HepG2 (cell line): ENCODE data around the gene SERPINA3. TPM values are rescaled to one million over a fixed set of nuclear protein-coding genes. Genes with fewer than 3 reads are reported as not detected.
A peak's percentile ranks its signal among the peaks of the same experiment; 100 is the strongest.

Source experiments
- BCL6 ChIP-seq: IDR thresholded peaks from 2 replicates; pipeline ENCODE4 v1.6.1; 2016; ENCODE audit warnings: missing genetic modification reagents, missing compliant biosample characterization
- CCDC6 ChIP-seq: sonication (generic); formaldehyde crosslinking; IDR thresholded peaks from 2 replicates; pipeline ENCODE4 v1.8.1; 2022; ENCODE audit warnings: mild to moderate bottlenecking, missing genetic modification reagents, moderate library complexity
- HCFC1 ChIP-seq: fragments of 150-350 bp; IDR thresholded peaks from 2 replicates; pipeline ENCODE4 v1.6.1; 2014; ENCODE audit warnings: low read depth, low read length
- HMG20A ChIP-seq: IDR thresholded peaks from 2 replicates; pipeline ENCODE4 v1.6.1; 2016; ENCODE audit warnings: borderline replicate concordance
- KMT2A ChIP-seq: sonication (generic); formaldehyde crosslinking; IDR thresholded peaks from 2 replicates; pipeline ENCODE4 v1.4.0; 2020; ENCODE audit warnings: missing genetic modification reagents
- MLLT10 ChIP-seq: sonication (generic); formaldehyde crosslinking; IDR thresholded peaks from 2 replicates; pipeline ENCODE4 v1.4.0; 2020; ENCODE audit warnings: missing genetic modification reagents
- POLR2G ChIP-seq: fragments of 200-400 bp; formaldehyde crosslinking; IDR thresholded peaks from 2 replicates; pipeline ENCODE4 v1.6.1; 2018; ENCODE audit warnings: mild to moderate bottlenecking, low read depth, low read length, moderate library complexity
- SATB2 ChIP-seq: sonication (generic); formaldehyde crosslinking; IDR thresholded peaks from 2 replicates; pipeline ENCODE4 v1.5.0; 2020; ENCODE audit warnings: missing genetic modification reagents
- SCMH1 ChIP-seq: sonication (generic); formaldehyde crosslinking; IDR thresholded peaks from 2 replicates; pipeline ENCODE4 v1.9.0; 2021; ENCODE audit warnings: missing genetic modification reagents, mild to moderate bottlenecking, borderline replicate concordance
- polyA plus RNA-seq, 8 experiments: library from polyadenylated mRNA; depleted of rRNA in 3 of 8; stranded (reverse) in 7 of 8; unstranded in 1 of 8; fragments of >200 nt; fragmentation: Illumina TruSeq in 4 of 8; extraction: Trizol in 4 of 8; gene quantifications; 2 replicates each; pipeline versions ENCODE4 v1.2.1 to v1.2.3, GENCODE V29; 2011 to 2016; ENCODE audit warnings: low read depth in 4 of 8, missing spikeins in 1 of 8, mixed read lengths in 1 of 8; ENCODE audit not compliant: insufficient read depth in 1 of 8
- total RNA-seq, 5 experiments: library from RNA; depleted of rRNA; stranded (reverse); fragments of >200 nt; fragmentation: Illumina TruSeq; extraction: Trizol; gene quantifications; 2 replicates each; pipeline ENCODE4 v1.2.3, GENCODE V29; 2016; ENCODE audit warnings: low read depth in 1 of 5
- TF ChIP-seq, protein P1 (sequence below): IDR thresholded peaks from 2 replicates; pipeline ENCODE4 v1.6.1; 2012; ENCODE audit warnings: low read depth, low read length, improper control_type of control experiment
- TF ChIP-seq, protein P2 (sequence below): IDR thresholded peaks from 2 replicates; pipeline ENCODE4 v1.6.1; 2016; ENCODE audit warnings: low read depth
- TF ChIP-seq, protein P3 (sequence below): sonication (generic); formaldehyde crosslinking; IDR thresholded peaks from 2 replicates; pipeline ENCODE4 v1.5.0; 2020; ENCODE audit warnings: missing genetic modification reagents
- TF ChIP-seq, protein P4 (sequence below): sonication (generic); formaldehyde crosslinking; IDR thresholded peaks from 2 replicates; pipeline ENCODE4 v1.5.0; 2020; ENCODE audit warnings: missing genetic modification reagents
- TF ChIP-seq, protein P5 (sequence below): sonication (generic); formaldehyde crosslinking; IDR thresholded peaks from 2 replicates; pipeline ENCODE4 v1.8.1; 2023; ENCODE audit warnings: missing genetic modification reagents, mild to moderate bottlenecking, borderline replicate concordance
- TF ChIP-seq, protein P6 (sequence below): sonication (generic); formaldehyde crosslinking; IDR thresholded peaks from 2 replicates; pipeline ENCODE4 v1.4.0; 2020; ENCODE audit warnings: mild to moderate bottlenecking, missing genetic modification reagents

Gene SERPINA3
- total and polyA plus RNA-seq, 2 of the 13 experiments (the other 11 are each of a cell fraction or from before 2014, with no cell fraction given) = 825 to 2,200 TPM

DNA sequence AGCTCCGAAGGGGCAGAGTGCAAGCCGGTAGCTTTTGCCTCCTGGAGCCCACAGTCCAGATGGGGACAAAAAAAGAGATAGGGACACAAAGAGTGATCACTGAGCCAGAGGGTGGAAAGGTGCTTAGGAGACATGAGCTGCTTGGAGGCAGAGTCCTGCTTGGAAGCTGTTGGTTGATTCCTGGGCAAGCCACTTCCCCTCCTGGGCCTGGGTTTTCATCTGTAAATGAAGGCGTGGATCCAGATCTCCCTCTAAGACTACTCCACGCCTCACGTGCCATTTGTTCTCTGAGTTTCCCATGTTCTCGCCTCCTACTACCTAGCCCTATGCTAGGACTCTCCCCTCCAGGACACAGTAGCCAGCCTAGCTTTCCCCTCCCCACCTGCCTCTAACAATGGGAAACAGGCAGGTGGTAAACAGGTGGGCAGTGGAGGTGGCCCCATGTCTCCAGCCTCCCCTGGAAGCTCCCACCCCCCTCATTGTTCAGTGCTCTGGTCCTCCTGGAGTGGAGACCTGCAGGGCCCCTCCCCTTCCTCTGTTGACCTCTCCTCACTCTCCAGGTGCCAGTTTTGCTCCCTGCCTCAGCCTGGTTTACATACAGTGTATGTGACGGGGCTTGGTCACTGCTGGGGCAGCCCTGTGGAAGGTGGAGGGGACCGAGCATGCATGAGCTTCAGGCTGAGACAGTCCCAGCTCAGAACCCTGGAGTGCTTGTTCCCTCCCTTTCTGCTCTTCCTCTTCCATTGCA, 3.8 kb downstream of the SERPINA3 start (continued):
- TF ChIP-seq, protein P1, sequence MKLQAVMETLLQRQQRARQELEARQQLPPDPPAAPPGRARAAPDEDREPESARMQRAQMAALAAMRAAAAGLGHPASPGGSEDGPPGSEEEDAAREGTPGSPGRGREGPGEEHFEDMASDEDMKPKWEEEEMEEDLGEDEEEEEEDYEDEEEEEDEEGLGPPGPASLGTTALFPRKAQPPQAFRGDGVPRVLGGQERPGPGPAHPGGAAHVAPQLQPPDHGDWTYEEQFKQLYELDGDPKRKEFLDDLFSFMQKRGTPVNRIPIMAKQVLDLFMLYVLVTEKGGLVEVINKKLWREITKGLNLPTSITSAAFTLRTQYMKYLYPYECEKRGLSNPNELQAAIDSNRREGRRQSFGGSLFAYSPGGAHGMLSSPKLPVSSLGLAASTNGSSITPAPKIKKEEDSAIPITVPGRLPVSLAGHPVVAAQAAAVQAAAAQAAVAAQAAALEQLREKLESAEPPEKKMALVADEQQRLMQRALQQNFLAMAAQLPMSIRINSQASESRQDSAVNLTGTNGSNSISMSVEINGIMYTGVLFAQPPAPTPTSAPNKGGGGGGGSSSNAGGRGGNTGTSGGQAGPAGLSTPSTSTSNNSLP = no peak
- TF ChIP-seq, protein P2, sequence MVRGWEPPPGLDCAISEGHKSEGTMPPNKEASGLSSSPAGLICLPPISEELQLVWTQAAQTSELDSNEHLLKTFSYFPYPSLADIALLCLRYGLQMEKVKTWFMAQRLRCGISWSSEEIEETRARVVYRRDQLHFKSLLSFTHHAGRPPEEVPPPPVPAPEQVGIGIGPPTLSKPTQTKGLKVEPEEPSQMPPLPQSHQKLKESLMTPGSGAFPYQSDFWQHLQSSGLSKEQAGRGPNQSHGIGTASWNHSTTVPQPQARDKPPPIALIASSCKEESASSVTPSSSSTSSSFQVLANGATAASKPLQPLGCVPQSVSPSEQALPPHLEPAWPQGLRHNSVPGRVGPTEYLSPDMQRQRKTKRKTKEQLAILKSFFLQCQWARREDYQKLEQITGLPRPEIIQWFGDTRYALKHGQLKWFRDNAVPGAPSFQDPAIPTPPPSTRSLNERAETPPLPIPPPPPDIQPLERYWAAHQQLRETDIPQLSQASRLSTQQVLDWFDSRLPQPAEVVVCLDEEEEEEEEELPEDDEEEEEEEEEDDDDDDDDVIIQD (CRISPR knock-in tag) = no peak
- TF ChIP-seq KMT2A (CRISPR knock-in tag) (no peak), HCFC1 (no peak), MLLT10 (CRISPR knock-in tag) (no peak), BCL6 (no peak), SCMH1 (no peak), CCDC6 (no peak), SATB2 (no peak), HMG20A (no peak), POLR2G (peak; percentile 34)
- TF ChIP-seq, protein P3, sequence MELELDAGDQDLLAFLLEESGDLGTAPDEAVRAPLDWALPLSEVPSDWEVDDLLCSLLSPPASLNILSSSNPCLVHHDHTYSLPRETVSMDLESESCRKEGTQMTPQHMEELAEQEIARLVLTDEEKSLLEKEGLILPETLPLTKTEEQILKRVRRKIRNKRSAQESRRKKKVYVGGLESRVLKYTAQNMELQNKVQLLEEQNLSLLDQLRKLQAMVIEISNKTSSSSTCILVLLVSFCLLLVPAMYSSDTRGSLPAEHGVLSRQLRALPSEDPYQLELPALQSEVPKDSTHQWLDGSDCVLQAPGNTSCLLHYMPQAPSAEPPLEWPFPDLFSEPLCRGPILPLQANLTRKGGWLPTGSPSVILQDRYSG (CRISPR knock-in tag) = no peak
- TF ChIP-seq, protein P4, sequence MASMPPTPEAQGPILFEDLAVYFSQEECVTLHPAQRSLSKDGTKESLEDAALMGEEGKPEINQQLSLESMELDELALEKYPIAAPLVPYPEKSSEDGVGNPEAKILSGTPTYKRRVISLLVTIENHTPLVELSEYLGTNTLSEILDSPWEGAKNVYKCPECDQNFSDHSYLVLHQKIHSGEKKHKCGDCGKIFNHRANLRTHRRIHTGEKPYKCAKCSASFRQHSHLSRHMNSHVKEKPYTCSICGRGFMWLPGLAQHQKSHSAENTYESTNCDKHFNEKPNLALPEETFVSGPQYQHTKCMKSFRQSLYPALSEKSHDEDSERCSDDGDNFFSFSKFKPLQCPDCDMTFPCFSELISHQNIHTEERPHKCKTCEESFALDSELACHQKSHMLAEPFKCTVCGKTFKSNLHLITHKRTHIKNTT = no peak
- TF ChIP-seq, protein P5, sequence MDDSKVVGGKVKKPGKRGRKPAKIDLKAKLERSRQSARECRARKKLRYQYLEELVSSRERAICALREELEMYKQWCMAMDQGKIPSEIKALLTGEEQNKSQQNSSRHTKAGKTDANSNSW (CRISPR knock-in tag) = no peak
- TF ChIP-seq, protein P6, sequence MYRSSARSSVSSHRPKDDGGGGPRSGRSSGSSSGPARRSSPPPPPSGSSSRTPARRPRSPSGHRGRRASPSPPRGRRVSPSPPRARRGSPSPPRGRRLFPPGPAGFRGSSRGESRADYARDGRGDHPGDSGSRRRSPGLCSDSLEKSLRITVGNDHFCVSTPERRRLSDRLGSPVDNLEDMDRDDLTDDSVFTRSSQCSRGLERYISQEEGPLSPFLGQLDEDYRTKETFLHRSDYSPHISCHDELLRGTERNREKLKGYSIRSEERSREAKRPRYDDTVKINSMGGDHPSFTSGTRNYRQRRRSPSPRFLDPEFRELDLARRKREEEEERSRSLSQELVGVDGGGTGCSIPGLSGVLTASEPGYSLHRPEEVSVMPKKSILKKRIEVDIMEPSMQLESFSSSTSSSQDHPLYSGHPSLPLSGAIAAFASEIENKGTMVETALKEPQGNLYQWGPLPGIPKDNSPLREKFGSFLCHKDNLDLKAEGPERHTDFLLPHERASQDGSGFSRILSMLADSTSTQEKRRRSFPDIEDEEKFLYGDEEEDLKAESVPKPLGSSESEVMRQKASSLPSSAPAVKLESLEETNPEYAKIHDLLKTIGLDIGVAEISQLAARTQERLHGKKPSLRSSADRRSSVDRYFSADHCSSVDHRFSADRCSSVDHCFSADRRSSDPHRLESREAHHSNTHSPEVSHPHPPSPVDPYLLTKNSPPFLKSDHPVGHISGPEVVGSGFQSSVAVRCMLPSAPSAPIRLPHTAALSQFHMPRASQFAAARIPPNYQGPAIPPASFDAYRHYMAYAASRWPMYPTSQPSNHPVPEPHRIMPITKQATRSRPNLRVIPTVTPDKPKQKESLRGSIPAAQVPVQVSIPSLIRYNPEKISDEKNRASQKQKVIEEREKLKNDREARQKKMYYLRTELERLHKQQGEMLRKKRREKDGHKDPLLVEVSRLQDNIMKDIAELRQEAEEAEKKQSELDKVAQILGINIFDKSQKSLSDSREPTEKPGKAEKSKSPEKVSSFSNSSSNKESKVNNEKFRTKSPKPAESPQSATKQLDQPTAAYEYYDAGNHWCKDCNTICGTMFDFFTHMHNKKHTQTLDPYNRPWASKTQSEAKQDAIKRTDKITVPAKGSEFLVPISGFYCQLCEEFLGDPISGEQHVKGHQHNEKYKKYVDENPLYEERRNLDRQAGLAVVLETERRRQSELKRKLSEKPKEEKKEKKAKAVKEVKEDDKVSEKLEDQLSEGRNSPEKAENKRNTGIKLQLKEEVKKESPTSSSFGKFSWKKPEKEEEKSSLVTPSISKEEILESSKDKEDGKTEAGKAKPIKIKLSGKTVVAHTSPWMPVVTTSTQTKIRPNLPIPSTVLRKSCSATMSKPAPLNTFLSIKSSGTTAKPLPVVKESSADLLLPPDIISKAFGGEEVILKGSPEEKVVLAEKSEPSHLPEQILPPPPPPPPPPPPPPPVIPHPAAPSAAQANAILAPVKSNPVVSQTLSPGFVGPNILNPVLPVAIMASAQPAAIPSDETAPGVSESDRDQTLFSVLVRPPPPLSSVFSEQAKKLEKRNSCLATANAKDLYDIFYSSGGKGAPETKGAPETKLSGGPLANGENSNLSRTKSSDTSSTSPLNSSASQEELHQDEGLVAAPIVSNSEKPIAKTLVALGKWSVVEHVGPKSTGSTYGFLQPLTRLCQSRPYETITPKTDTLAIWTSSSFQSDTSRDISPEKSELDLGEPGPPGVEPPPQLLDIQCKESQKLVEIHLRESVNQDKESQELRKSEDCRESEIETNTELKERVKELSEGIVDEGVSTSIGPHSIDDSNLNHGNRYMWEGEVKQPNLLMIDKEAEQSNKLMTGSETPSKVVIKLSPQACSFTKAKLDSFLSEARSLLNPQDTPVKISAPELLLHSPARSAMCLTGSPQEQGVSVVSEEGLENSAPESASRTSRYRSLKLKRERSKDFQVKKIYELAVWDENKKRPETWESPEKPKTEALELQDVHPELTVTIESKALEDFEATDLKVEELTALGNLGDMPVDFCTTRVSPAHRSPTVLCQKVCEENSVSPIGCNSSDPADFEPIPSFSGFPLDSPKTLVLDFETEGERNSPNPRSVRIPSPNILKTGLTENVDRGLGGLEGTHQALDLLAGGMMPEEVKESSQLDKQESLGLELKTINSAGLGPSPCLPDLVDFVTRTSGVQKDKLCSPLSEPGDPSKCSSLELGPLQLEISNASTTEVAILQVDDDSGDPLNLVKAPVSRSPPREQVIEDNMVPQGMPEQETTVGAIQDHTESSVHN (CRISPR knock-in tag) = 0 out of 2 replicates have a peak, but pooled peaks have one; percentile 45
